Endodermal cell (in vitro differentiated cells): ENCODE data around the gene KIRREL3. TPM values are rescaled to one million over a fixed set of nuclear protein-coding genes. Genes with fewer than 3 reads are reported as not detected.

Experiments used
- DNase-seq: peaks from one replicate; pipeline ENCODE4 v3.0.0-alpha.2; 2017
- H3K27ac ChIP-seq: 2 replicates; pipeline ENCODE4 v1.5.1; 2013; ENCODE audit warnings: mild to moderate bottlenecking, low read depth, low read length, moderate library complexity
- H3K27me3 ChIP-seq: 2 replicates; pipeline ENCODE4 v1.6.1; 2013; ENCODE audit warnings: mild to moderate bottlenecking, low read length, moderate library complexity; ENCODE audit not compliant: insufficient read depth, control insufficient read depth, poor library complexity, severe bottlenecking
- H3K36me3 ChIP-seq: 2 replicates; pipeline ENCODE4 v1.7.0; 2013; ENCODE audit warnings: mild to moderate bottlenecking, low read length, moderate library complexity; ENCODE audit not compliant: control insufficient read depth, insufficient read depth
- H3K4me1 ChIP-seq: one replicate; pipeline ENCODE4 v1.7.0; 2013; ENCODE audit warnings: low read length; ENCODE audit not compliant: control insufficient read depth, insufficient read depth
- H3K4me3 ChIP-seq: 2 replicates; pipeline ENCODE4 v1.5.1; 2013; ENCODE audit warnings: mild to moderate bottlenecking, low read length, moderate library complexity
- H3K9ac ChIP-seq: 2 replicates; pipeline ENCODE4 v1.6.1; 2013; ENCODE audit warnings: mild to moderate bottlenecking, low read length, moderate library complexity; ENCODE audit not compliant: poor library complexity, severe bottlenecking; ENCODE audit errors: extremely low read depth
- H3K9me3 ChIP-seq: 2 replicates; pipeline ENCODE4 v1.6.1; 2013; ENCODE audit warnings: mild to moderate bottlenecking, low read length, moderate library complexity; ENCODE audit not compliant: control insufficient read depth
- H3K27ac Mint-ChIP-seq: 2 replicates; pipeline ENCODE4 v1.8.0; 2020; ENCODE audit warnings: mixed read lengths
- H3K27me3 Mint-ChIP-seq: 2 replicates; pipeline ENCODE4 v1.8.0; 2021; ENCODE audit warnings: mild to moderate bottlenecking, mixed read lengths; ENCODE audit not compliant: insufficient read depth
- H3K36me3 Mint-ChIP-seq: 2 replicates; pipeline ENCODE4 v1.8.0; 2020; ENCODE audit warnings: low read depth, mixed read lengths
- H3K4me1 Mint-ChIP-seq: 2 replicates; pipeline ENCODE4 v1.8.0; 2020; ENCODE audit warnings: mixed read lengths
- H3K4me3 Mint-ChIP-seq: 2 replicates; pipeline ENCODE4 v1.8.0; 2020; ENCODE audit warnings: mild to moderate bottlenecking, moderate library complexity, mixed read lengths
- H3K9me3 Mint-ChIP-seq: 2 replicates; pipeline ENCODE4 v1.8.0; 2020; ENCODE audit warnings: mild to moderate bottlenecking, mixed read lengths
- CTCF ChIP-seq: fragments of 200-600 bp; sonication (generic); conservative IDR thresholded peaks from 2 replicates; pipeline ENCODE4 v1.5.0; 2021; ENCODE audit warnings: antibody characterized with exemption, mild to moderate bottlenecking
- WGBS, 2 experiments: methylation state at CpG; one replicate each; pipeline versions ENCODE4 v1.1.5 to v1.1.7; 2013; ENCODE audit warnings: missing lambda C conversion rate in 2 of 2, mixed read lengths in 1 of 2; ENCODE audit not compliant: insufficient coverage in 1 of 2, insufficient read length in 1 of 2; 5-methylcytosine and 5-hydroxymethylcytosine counted together
- total RNA-seq, 2 donors: library from RNA; stranded (reverse); fragmentation: NEBNext Ultra II Directional in 1 of 2; extraction: Animal tissue kit (Norgen Biotek cat#: 25700) in 1 of 2; gene quantifications; 2 replicates in 1 of 2; 3 replicates in 1 of 2; pipeline ENCODE4 v1.2.1, GENCODE V29; 2021

KIRREL3 gene
- total RNA-seq, 2 donors from 2014 or later = 1.1 to 1.4 TPM

GRCh38 chr11:126619516-126619915 is 381.1 kb downstream of the KIRREL3 start:
- H3K4me1 Mint-ChIP-seq = peaks cover 9% of the 10 kb centered on the region
- no peaks in the 10 kb centered on the region for H3K27me3 ChIP-seq
- peaks cover 5% of the 10 kb centered on the region for H3K4me1 ChIP-seq
- no peaks in the 10 kb centered on the region for H3K9me3 Mint-ChIP-seq
- no peak for TF ChIP-seq CTCF
- H3K27ac ChIP-seq = no peak overlapping the region
- H3K9ac ChIP-seq = no peak overlapping the region
- 89 to 96% methylated on average over 3 of the region's 3 CpGs for WGBS, 2 experiments
- no peaks in the 10 kb centered on the region for H3K36me3 ChIP-seq
- H3K4me3 Mint-ChIP-seq = no peak overlapping the region
- H3K36me3 Mint-ChIP-seq = no peaks in the 10 kb centered on the region
- no peak overlapping the region for H3K4me3 ChIP-seq
- H3K27ac Mint-ChIP-seq = no peak overlapping the region
- no peak for DNase-seq
- H3K9me3 ChIP-seq = no peaks in the 10 kb centered on the region
- no peaks in the 10 kb centered on the region for H3K27me3 Mint-ChIP-seq

GRCh38 chr11:126615845-126616244 is 384.7 kb downstream of the KIRREL3 start:
- Histone ChIP-seq H3K4me3 (no peak overlapping the region), H3K9ac (no peak overlapping the region), H3K27me3 (no peaks in the 10 kb centered on the region), H3K4me1 (peaks cover 5% of the 10 kb centered on the region), H3K9me3 (no peaks in the 10 kb centered on the region), H3K36me3 (no peaks in the 10 kb centered on the region), H3K27ac (no peak overlapping the region)
- H3K36me3 Mint-ChIP-seq = no peaks in the 10 kb centered on the region
- no peak for DNase-seq
- 92 to 93% methylated on average over 8 to 11 of the region's 11 CpGs for WGBS, 2 experiments
- no peak overlapping the region for H3K27ac Mint-ChIP-seq
- TF ChIP-seq CTCF = no peak
- H3K4me3 Mint-ChIP-seq = no peak overlapping the region
- peaks cover 8% of the 10 kb centered on the region for H3K27me3 Mint-ChIP-seq
- H3K9me3 Mint-ChIP-seq = no peaks in the 10 kb centered on the region
- peaks cover 9% of the 10 kb centered on the region for H3K4me1 Mint-ChIP-seq

- no peak overlapping the region for H3K9ac ChIP-seq
- H3K36me3 ChIP-seq = no peaks in the 10 kb centered on the region
- no peaks in the 10 kb centered on the region for H3K4me1 ChIP-seq
- TF ChIP-seq CTCF = no peak
- peaks cover 5% of the 10 kb centered on the region for H3K4me1 Mint-ChIP-seq
- H3K4me3 Mint-ChIP-seq = no peak overlapping the region
- H3K27ac ChIP-seq = no peak overlapping the region
- 88 to 100% methylated on average over 2 to 4 of the region's 4 CpGs for WGBS, 2 experiments
- H3K27me3 ChIP-seq = no peaks in the 10 kb centered on the region
- H3K9me3 ChIP-seq = no peaks in the 10 kb centered on the region
- no peaks in the 10 kb centered on the region for H3K9me3 Mint-ChIP-seq
- H3K27me3 Mint-ChIP-seq = peaks cover 10% of the 10 kb centered on the region
- H3K27ac Mint-ChIP-seq = no peak overlapping the region
- H3K36me3 Mint-ChIP-seq = no peaks in the 10 kb centered on the region
- no peak for DNase-seq
- H3K4me3 ChIP-seq = no peak overlapping the region
Measured at GRCh38 chr11:126613272-126613671, 387.3 kb downstream of the KIRREL3 start.
